ENCODE measurements around the gene MMADHC. TPM values are rescaled to one million over a fixed set of nuclear protein-coding genes. Genes with fewer than 3 reads are reported as not detected.

Gene MMADHC
- total RNA-seq (2022; extraction: Qiagen RNA extraction; ENCODE audit: low read depth), result 90.9 to 100 TPM (median 98.1 TPM) in 5 replicates

GRCh38 chr2:149587220-149587949 is at the start of gene MMADHC:
Gene MMADHC, minus strand, starts transcription at chr2:149587775. Its CDS starts 678 bp downstream, at chr2:149587097.

